HG02759 (cell line): Measurements from ENCODE around the gene SIRT7.
A peak's percentile ranks its signal among the peaks of the same experiment; 100 is the strongest.

Source experiments
- ATAC-seq: cut with Tn5 transposase; IDR thresholded peaks from one replicate; pipeline ENCODE4 v1.9.1; 2021; ENCODE audit warnings: mild to moderate bottlenecking, moderate library complexity; ENCODE audit not compliant: unreplicated experiment

The SIRT7 gene

GRCh38 chr17:81890447-81891302 lies 27.3 kb downstream of the SIRT7 start:
- no peak for ATAC-seq

GRCh38 chr17:81889602-81890001 lies 28.4 kb downstream of the SIRT7 start:
- ATAC-seq = no peak

GRCh38 chr17:81888988-81889595 lies 28.9 kb downstream of the SIRT7 start:
- no peak for ATAC-seq

GRCh38 chr17:81888105-81888987 lies 29.6 kb downstream of the SIRT7 start:
- no peak for ATAC-seq

GRCh38 chr17:81885869-81886548 lies 32.0 kb downstream of the SIRT7 start:
- no peak for ATAC-seq

GRCh38 chr17:81885454-81885853 lies 32.5 kb downstream of the SIRT7 start:
- no peak for ATAC-seq

GRCh38 chr17:81884968-81885367 lies 33.0 kb downstream of the SIRT7 start:
- no peak for ATAC-seq

GRCh38 chr17:81884520-81884919 lies 33.5 kb downstream of the SIRT7 start:
- no peak for ATAC-seq

- ATAC-seq = no peak
Measured at GRCh38 chr17:81879121-81879520, 38.9 kb downstream of the SIRT7 start.

GRCh38 chr17:81878294-81878693 lies 39.7 kb downstream of the SIRT7 start:
- no peak for ATAC-seq

- no peak for ATAC-seq
Measured at GRCh38 chr17:81877569-81877968, 40.4 kb downstream of the SIRT7 start.

GRCh38 chr17:81871387-81872230 lies 46.4 kb downstream of the SIRT7 start:
- ATAC-seq = peak; percentile 64

GRCh38 chr17:81870981-81871386 lies 47.0 kb downstream of the SIRT7 start, which contains the start of gene ARHGDIA:
TSS of gene ARHGDIA (minus strand) at chr17:81871337. CDS start at chr17:81869930, 1,407 bp downstream.
- peak; percentile 32 for ATAC-seq

GRCh38 chr17:81870131-81870980 lies 47.6 kb downstream of the SIRT7 start:
- ATAC-seq = peak; percentile 17

- no peak for ATAC-seq
Measured at GRCh38 chr17:81869221-81870130, 48.5 kb downstream of the SIRT7 start.

GRCh38 chr17:81868674-81869220 lies 49.2 kb downstream of the SIRT7 start:
- no peak for ATAC-seq

- no peak for ATAC-seq
Measured at GRCh38 chr17:81867991-81868673, 49.8 kb downstream of the SIRT7 start.
